T-cell (primary cell): ENCODE results near the gene AHNAK. TPM values are rescaled to one million over a fixed set of nuclear protein-coding genes. Genes with fewer than 3 reads are reported as not detected.

ENCODE experiments used
- ATAC-seq, 4 experiments: fragments of 200-7000 bp in 3 of 4; fragments of 150-1000 bp in 1 of 4; cut with Tn5 transposase; replicated peaks in 1 of 4; 1 replicate in 3 of 4; 2 replicates in 1 of 4; pipeline ENCODE4 v1.10.0; 2021; ENCODE audit warnings: moderate library complexity in 3 of 4, mild to moderate bottlenecking in 2 of 4, moderate number of reproducible peaks in 1 of 4
- CTCF ChIA-PET, 2 donors: fragments of 300-600 bp; sonication (Branson Sonifier 250); formaldehyde crosslinking; loops; one replicate each; lab custom pipeline; 2022; ENCODE audit warnings: antibody characterized with exemption in 2 of 2; lab: Charles Lee
- POLR2A ChIA-PET, 2 donors: fragments of 300-600 bp; sonication (Branson Sonifier 250); formaldehyde crosslinking; loops; one replicate each; lab custom pipeline; 2022; ENCODE audit warnings: antibody characterized with exemption in 2 of 2; lab: Charles Lee
- DNase-seq, 35 experiments: peaks; one replicate each; pipeline versions ENCODE4 v3.0.0 to v3.0.0-alpha.2; 2013 to 2023
- H3K27ac ChIP-seq: one replicate; pipeline ENCODE4 v1.5.1; 2013; ENCODE audit warnings: low read length
- H3K27me3 ChIP-seq, 2 experiments: replicated peaks in 1 of 2; 1 replicate in 1 of 2; 2 replicates in 1 of 2; pipeline versions ENCODE4 v1.6.1 to v1.7.0; 2013; ENCODE audit warnings: low read length in 1 of 2, mixed read lengths in 1 of 2; ENCODE audit not compliant: control insufficient read depth in 2 of 2, insufficient read depth in 2 of 2; ENCODE audit errors: extremely low read depth in 1 of 2
- H3K36me3 ChIP-seq, 2 donors: 1 replicate in 1 of 2; 2 replicates in 1 of 2; pipeline versions ENCODE4 v1.6.1 to v1.7.0; 2013; ENCODE audit warnings: low read length in 1 of 2; ENCODE audit not compliant: control insufficient read depth in 2 of 2, insufficient read depth in 1 of 2; ENCODE audit errors: extremely low read depth in 1 of 2
- H3K4me1 ChIP-seq, 2 experiments: 1 replicate in 1 of 2; 2 replicates in 1 of 2; pipeline versions ENCODE4 v1.6.1 to v1.7.0; 2013; ENCODE audit warnings: low read length in 2 of 2, mixed read lengths in 1 of 2; ENCODE audit not compliant: insufficient read depth in 2 of 2, control insufficient read depth in 1 of 2; ENCODE audit errors: extremely low read depth in 1 of 2
- H3K4me3 ChIP-seq, 2 donors: 1 replicate in 1 of 2; 2 replicates in 1 of 2; pipeline versions ENCODE4 v1.5.1 to v1.7.0; 2013; ENCODE audit warnings: mild to moderate bottlenecking in 2 of 2, low read length in 1 of 2, moderate library complexity in 1 of 2; ENCODE audit not compliant: control insufficient read depth in 1 of 2; ENCODE audit errors: extremely low read depth in 1 of 2
- H3K9me3 ChIP-seq: 2 replicates; pipeline ENCODE4 v1.7.0; 2013
- H3K27ac Mint-ChIP-seq, 2 donors: one replicate each; pipeline ENCODE4 v1.8.0; 2020 to 2021; ENCODE audit warnings: mild to moderate bottlenecking in 2 of 2, mixed read lengths in 2 of 2
- H3K27me3 Mint-ChIP-seq, 2 donors: one replicate each; pipeline ENCODE4 v1.8.0; 2021 to 2022; ENCODE audit warnings: mixed read lengths in 2 of 2
- H3K36me3 Mint-ChIP-seq: one replicate; pipeline ENCODE4 v1.8.0; 2021; ENCODE audit warnings: mixed read lengths
- H3K4me1 Mint-ChIP-seq, 3 donors: one replicate each; pipeline ENCODE4 v1.8.0; 2020 to 2022; ENCODE audit warnings: mixed read lengths in 3 of 3, mild to moderate bottlenecking in 1 of 3
- H3K4me3 Mint-ChIP-seq, 3 donors: one replicate each; pipeline ENCODE4 v1.8.0; 2020 to 2022; ENCODE audit warnings: mild to moderate bottlenecking in 3 of 3, mixed read lengths in 3 of 3, moderate library complexity in 3 of 3
- H3K9me3 Mint-ChIP-seq, 3 donors: one replicate each; pipeline ENCODE4 v1.8.0; 2020 to 2022; ENCODE audit warnings: mixed read lengths in 3 of 3
- WGBS: methylation state at CpG from one replicate; pipeline ENCODE4 v1.1.5; 2013; ENCODE audit warnings: missing lambda C conversion rate; ENCODE audit not compliant: insufficient coverage; 5-methylcytosine and 5-hydroxymethylcytosine counted together
- total RNA-seq, 35 experiments: library from RNA in 6 of 35; stranded (reverse) in 6 of 35; fragments of 120-200 nt in 1 of 35; gene quantifications; one replicate each; pipeline versions ENCODE4 v1.2.1 to v1.2.4 and lab custom pipeline; 2013 to 2026

AHNAK gene
- total RNA-seq, 5 donors from 2014 or later (not counting 1 experiment from before 2014, with no cell fraction given) = 267 to 636 (median 395) TPM

DNA sequence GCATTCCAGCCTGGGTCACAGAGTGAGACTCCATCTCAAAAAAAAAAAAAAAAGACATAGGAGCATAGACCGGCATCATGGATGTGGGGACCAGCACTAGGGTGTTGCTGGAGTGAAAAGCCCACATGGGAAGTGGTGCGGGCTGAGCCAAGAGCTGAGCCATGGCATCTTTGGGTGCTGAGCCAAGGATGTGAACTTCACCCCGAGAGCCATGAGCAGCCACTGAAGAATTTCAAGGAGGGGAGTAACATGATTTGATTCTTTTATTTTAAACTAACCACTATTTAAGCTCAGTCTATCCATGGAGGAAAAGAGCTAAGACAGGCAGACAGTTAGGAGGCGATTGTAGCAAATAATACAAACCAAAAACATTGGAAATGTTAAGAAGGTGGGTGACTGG lies 57.4 kb downstream of the AHNAK start:
- Histone ChIP-seq H3K4me1 (peaks cover 0 to 2% of the 10 kb centered on the region in 2 experiments), H3K27me3 (peaks cover 0 to 3% of the 10 kb centered on the region in 2 experiments), H3K36me3 (no peaks in the 10 kb centered on the region), H3K4me3 (no peak overlapping the region), H3K27ac (no peak overlapping the region), H3K9me3 (no peaks in the 10 kb centered on the region)
- Mint-ChIP-seq H3K4me1 (peaks cover 7 to 10% (median 7%) of the 10 kb centered on the region in 3 donors), H3K36me3 (no peaks in the 10 kb centered on the region), H3K4me3 (no peak overlapping the region), H3K9me3 (no peaks in the 10 kb centered on the region), H3K27ac (no peak overlapping the region), H3K27me3 (no peaks in the 10 kb centered on the region)
- ChIA-PET CTCF (no interaction called here), POLR2A (no interaction called here)
- no peak for ATAC-seq
- WGBS = 94% methylated on average over 2 of the region's 4 CpGs
- DNase-seq = no peak

DNA sequence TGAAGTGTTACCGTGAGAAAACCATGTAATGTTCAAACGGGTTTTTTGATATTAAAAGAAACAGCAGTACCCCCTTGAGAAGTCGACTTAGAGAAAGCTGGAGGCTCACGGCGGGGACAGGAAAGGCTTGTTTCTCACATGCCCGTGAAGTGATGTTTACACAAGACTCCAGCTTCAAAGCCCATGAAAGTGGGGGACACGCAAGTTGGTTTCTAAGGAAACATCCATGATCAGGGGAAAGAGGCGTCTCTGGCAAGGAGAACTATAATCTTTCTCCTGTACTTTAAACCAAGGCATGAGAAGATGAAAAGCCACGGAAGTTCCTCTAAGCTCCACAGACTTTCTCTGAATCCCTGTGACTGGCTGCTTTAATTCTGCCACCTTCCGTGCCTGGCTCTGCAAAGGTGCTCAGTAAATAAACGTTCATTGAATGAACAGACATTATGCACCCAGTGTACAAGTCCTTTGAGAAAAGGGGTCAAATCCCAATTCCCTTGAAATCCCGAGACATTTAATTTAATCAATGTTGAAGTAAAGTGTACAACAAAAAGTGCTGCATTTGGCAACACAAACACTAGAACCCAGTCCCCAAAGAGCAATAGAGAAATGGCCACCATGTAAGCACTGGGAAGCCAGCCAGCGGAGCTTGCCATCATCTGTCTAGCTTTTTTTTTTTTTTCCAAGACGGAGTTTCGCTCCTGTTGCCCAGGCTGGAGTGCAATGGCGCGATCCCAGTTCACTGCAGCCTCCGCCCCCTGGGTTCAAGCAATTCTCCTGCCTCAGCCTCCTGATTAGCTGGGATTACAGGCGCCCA lies 58.7 kb downstream of the AHNAK start:
- H3K4me3 Mint-ChIP-seq = peak overlapping the region in 1 of 3 donors; percentile 1
- ATAC-seq = peak in 1 of 4 experiments; percentile 52
- POLR2A ChIA-PET = interaction anchor here in 1 of 2 donors (0.6 kb wide), 2 partner anchors 11 to 20 kb away, joined by 3 to 6 read pairs; no protein-coding TSS in a partner anchor
- Histone ChIP-seq H3K4me3 (no peak overlapping the region), H3K4me1 (peaks cover 0 to 2% of the 10 kb centered on the region in 2 experiments), H3K27ac (no peak overlapping the region), H3K36me3 (no peaks in the 10 kb centered on the region), H3K27me3 (peaks cover 0 to 3% of the 10 kb centered on the region in 2 experiments), H3K9me3 (no peaks in the 10 kb centered on the region)
- no peak for DNase-seq
- no peak overlapping the region for H3K27ac Mint-ChIP-seq
- no peaks in the 10 kb centered on the region for H3K27me3 Mint-ChIP-seq
- no peaks in the 10 kb centered on the region for H3K9me3 Mint-ChIP-seq
- CTCF ChIA-PET = interaction anchor here (0.6 to 0.7 kb wide), 3 partner anchors 23 to 526 kb away, joined by 3 to 6 read pairs (median 5); no protein-coding TSS in a partner anchor
- 44% methylated on average over 11 of the region's 19 CpGs for WGBS
- H3K36me3 Mint-ChIP-seq = no peaks in the 10 kb centered on the region
- peaks cover 7 to 10% (median 7%) of the 10 kb centered on the region in 3 donors for H3K4me1 Mint-ChIP-seq

DNA sequence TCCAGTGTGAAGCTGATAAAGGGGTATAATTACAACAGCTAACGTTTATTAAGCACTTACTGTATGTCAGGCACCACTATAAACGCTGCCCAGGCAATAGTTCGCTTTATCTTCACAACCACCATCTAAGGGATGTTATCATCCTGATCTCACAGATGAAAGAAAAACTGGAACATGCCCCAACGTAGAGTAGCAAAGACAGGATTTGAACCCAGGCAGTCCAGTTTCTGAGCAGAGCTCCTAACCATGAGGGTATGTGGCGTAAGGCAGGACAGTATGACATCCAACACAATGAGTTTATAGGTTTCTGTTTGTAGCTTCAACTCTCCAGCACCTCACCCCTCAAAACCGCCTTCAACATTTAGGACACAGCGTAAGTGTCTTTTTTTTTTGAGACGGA lies 59.5 kb downstream of the AHNAK start:
- H3K4me3 Mint-ChIP-seq = no peak overlapping the region
- ATAC-seq (no peak), DNase-seq (no peak)
- H3K4me3 ChIP-seq = no peak overlapping the region
- no peaks in the 10 kb centered on the region for H3K36me3 Mint-ChIP-seq
- no peak overlapping the region for H3K27ac ChIP-seq
- no peaks in the 10 kb centered on the region for H3K27me3 Mint-ChIP-seq
- no peaks in the 10 kb centered on the region for H3K27me3 ChIP-seq
- H3K9me3 Mint-ChIP-seq = no peaks in the 10 kb centered on the region
- 83% methylated on average over 6 of the region's 8 CpGs for WGBS
- CTCF ChIA-PET = interaction anchor here in 1 of 2 donors (0.6 to 0.7 kb wide), 2 partner anchors 32 to 62 kb away, joined by 3 to 4 read pairs; no protein-coding TSS in a partner anchor
- H3K4me1 Mint-ChIP-seq = peaks cover 7 to 10% (median 7%) of the 10 kb centered on the region in 3 donors
- H3K4me1 ChIP-seq = peaks cover 0 to 2% of the 10 kb centered on the region in 2 experiments
- no peak overlapping the region for H3K27ac Mint-ChIP-seq
- POLR2A ChIA-PET = no interaction called here
- no peaks in the 10 kb centered on the region for H3K9me3 ChIP-seq
- no peaks in the 10 kb centered on the region for H3K36me3 ChIP-seq

DNA sequence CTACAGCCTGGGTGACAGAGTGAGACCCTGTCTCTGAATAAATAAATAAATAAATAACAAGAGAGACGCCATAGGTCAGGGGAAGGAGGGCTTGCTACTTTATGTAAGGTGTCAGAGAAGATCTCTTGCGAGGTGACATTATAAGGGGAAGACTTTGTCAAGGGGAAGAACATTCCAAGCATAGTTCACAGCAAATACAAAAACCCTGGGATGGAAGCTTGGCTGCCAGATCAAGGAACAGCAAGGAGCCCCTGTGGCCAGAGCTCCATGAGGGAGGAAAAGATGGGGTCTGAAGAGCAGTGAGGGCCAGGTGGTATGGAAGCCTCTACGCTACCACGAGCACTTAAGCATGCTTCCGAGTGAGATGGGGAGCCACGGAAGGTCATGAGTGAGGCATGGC lies 62.3 kb downstream of the AHNAK start:
- Histone ChIP-seq H3K4me3 (no peak overlapping the region), H3K9me3 (no peaks in the 10 kb centered on the region), H3K4me1 (peaks cover 0 to 2% of the 10 kb centered on the region in 2 experiments), H3K36me3 (no peaks in the 10 kb centered on the region), H3K27ac (no peak overlapping the region), H3K27me3 (no peaks in the 10 kb centered on the region)
- ATAC-seq (no peak), DNase-seq (no peak)
- ChIA-PET CTCF (no interaction called here), POLR2A (no interaction called here)
- 100% methylated on average over 3 of the region's 6 CpGs for WGBS
- peaks cover 7 to 10% (median 7%) of the 10 kb centered on the region in 3 donors for H3K4me1 Mint-ChIP-seq
- H3K27ac Mint-ChIP-seq = no peak overlapping the region
- H3K36me3 Mint-ChIP-seq = peaks cover 3% of the 10 kb centered on the region
- no peaks in the 10 kb centered on the region for H3K9me3 Mint-ChIP-seq
- no peak overlapping the region for H3K4me3 Mint-ChIP-seq
- H3K27me3 Mint-ChIP-seq = no peaks in the 10 kb centered on the region

DNA sequence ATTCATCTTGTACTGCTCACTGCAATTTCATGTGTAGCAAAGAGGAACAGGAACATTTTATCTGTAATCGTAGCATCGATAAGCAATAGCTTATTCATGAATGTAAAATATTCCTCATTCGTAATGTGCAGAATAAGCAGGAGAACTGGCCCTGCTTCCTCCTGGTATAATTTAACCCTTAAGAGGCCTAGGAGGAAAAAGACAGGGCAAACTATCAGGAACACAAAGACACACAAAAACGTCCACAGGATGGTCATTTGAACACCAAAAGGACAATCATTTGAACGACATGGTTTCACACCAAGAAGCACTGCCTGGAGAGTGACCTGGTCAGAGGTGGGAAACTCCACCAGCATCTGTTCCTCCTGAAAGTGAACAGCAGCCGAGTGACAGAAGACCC lies 63.9 kb downstream of the AHNAK start:
- no peaks in the 10 kb centered on the region for H3K9me3 ChIP-seq
- no peak overlapping the region for H3K4me3 ChIP-seq
- ChIA-PET POLR2A (no interaction called here), CTCF (interaction anchor here in 1 of 2 donors (0.6 kb wide), 1 partner anchor 23 kb away, joined by 3 read pairs; no protein-coding TSS in a partner anchor)
- H3K36me3 Mint-ChIP-seq = peaks cover 3% of the 10 kb centered on the region
- ATAC-seq (no peak), DNase-seq (no peak)
- no peak overlapping the region for H3K27ac ChIP-seq
- no peaks in the 10 kb centered on the region for H3K27me3 Mint-ChIP-seq
- peaks cover 0 to 4% of the 10 kb centered on the region in 2 experiments for H3K27me3 ChIP-seq
- no peak overlapping the region for H3K4me3 Mint-ChIP-seq
- peaks cover 0 to under 1% of the 10 kb centered on the region in 2 experiments for H3K4me1 ChIP-seq
- H3K36me3 ChIP-seq = no peaks in the 10 kb centered on the region
- WGBS = 74% methylated on average over 3 of the region's 6 CpGs
- H3K4me1 Mint-ChIP-seq = peaks cover 5 to 7% (median 5%) of the 10 kb centered on the region in 3 donors
- H3K9me3 Mint-ChIP-seq = no peaks in the 10 kb centered on the region
- H3K27ac Mint-ChIP-seq = no peak overlapping the region

DNA sequence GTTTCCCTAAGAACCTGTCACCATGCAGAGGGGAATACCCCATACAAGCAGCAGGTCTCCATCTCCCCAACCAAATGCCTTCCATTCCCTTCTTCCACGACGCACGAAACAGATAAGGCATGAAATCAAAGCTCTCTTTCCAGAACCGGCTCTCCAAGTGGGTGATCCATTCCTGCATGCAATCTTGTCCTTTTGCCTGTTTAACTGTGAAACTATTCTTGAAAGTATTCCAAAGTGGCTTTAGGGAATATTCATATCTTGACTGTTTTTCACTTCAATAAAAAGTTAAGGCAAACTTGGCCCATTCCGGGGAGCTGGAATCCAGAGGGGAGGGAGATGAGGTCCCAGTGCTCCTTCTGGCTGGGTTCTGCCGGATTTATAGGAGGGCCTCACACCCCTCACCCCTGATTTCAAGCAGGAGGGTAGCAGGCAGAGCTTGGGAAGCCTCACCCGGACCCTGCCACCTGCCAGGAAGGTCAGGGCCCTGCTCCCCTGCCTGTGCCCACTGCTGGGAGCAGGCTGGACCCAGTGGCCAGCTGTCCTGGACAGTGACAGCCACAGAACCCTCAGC lies 66.9 kb downstream of the AHNAK start:
- DNase-seq = no peak
- H3K27ac ChIP-seq = no peak overlapping the region
- ATAC-seq = no peak
- ChIA-PET POLR2A (no interaction called here), CTCF (interaction anchor here in 1 of 2 donors (0.6 kb wide), 1 partner anchor 21 kb away, joined by 3 read pairs; no protein-coding TSS in a partner anchor)
- no peaks in the 10 kb centered on the region for H3K36me3 ChIP-seq
- Mint-ChIP-seq H3K36me3 (peaks cover 3% of the 10 kb centered on the region), H3K27ac (no peak overlapping the region), H3K9me3 (no peaks in the 10 kb centered on the region), H3K27me3 (no peaks in the 10 kb centered on the region), H3K4me1 (no peaks in the 10 kb centered on the region), H3K4me3 (no peak overlapping the region)
- H3K4me1 ChIP-seq = no peaks in the 10 kb centered on the region
- WGBS = 67% methylated on average over 1 of the region's 7 CpGs
- H3K27me3 ChIP-seq = peaks cover 0 to 4% of the 10 kb centered on the region in 2 experiments
- no peaks in the 10 kb centered on the region for H3K9me3 ChIP-seq
- no peak overlapping the region for H3K4me3 ChIP-seq
